Ramos (cell line): ENCODE data around the gene SINHCAF.

ENCODE experiments used
- in situ Hi-C: fragments of 300-500 bp; cut with MboI; formaldehyde crosslinking; loops from one replicate; pipeline ENCODE4 v1.14.3; 2022; ENCODE audit warnings: low sequenced_read_pairs; ENCODE audit not compliant: unreplicated experiment

SINHCAF gene

DNA sequence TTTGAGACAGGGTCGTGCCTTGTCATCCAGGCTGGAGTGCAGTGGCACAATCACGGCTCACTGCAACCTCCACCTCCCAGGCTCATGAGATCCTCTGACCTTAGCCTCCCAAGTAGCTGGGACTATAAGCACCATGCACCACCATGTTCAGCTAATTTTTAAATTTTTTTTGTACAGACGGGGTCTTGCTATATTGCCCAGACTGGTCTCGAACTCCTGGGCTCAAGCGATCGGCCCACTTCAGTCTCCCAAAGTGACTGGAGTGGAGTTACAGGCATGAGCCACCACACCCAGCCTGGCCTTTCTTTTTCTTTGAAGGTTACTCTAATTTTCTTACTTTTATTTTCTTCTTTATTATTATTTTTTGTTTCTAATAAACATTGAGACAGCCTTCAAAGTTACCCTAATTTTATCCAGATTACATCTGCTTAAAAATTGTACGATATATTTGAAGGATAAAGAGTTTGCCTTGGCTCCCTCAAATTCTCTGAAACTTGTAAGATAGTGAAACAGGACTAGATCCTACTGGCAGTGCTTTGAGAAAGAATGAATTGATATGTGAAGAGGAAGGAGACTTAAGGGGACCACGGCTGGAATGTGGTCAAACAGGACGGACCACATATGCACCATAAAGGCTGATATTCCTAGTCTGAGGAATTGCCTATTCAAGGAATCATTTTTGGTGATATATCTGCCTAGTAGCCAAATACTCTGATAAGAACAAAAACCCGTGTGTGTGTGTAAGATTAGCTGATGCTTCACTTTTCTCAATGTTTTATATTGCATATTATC, 14.1 kb upstream of the SINHCAF start:
- in situ Hi-C loops, result no loop called here

DNA sequence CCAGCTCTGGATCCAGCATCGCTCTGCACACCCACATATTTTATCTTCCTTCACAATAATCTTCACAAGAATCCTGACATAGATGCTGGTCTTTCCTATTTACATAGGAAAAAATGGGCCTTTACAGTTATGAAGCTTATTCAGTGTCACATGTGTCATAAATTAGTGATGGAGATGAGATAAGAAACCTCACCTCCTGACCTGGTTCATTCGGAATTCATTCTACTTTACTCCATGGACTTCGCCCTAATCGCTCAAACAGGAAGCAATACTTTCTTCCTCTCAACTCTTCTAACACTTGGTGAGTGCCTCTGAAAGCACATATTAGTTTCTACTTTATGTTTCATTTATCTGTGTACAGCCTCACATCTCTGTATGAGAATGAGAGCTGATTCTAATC, 12.0 kb upstream of the SINHCAF start:
- in situ Hi-C loops, result no loop called here

GRCh38 chr12:31331242-31331641, 5.3 kb upstream of the SINHCAF start:
- in situ Hi-C loops, result no loop called here

GRCh38 chr12:31326736-31327659, 1.0 kb upstream of the SINHCAF start:
- in situ Hi-C loops, result no loop called here

DNA sequence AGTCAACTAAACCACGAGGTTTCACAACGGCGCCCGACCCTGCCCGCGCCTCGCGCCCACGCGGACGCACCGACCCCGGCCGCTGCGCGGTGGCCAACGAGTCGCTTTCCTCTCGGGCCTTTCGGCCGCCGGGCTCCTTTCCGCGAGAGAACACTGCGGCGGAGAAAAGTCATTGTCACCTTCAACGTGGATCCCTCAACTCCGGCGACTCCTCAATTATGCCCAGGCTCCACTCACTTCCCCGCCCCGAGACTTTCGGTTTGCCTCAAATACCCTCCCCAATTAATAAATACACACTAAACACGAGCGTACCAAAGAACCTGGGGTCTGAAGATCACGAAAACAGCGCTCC, 450 bp downstream of the SINHCAF start:
- in situ Hi-C loops, result no loop called here

DNA sequence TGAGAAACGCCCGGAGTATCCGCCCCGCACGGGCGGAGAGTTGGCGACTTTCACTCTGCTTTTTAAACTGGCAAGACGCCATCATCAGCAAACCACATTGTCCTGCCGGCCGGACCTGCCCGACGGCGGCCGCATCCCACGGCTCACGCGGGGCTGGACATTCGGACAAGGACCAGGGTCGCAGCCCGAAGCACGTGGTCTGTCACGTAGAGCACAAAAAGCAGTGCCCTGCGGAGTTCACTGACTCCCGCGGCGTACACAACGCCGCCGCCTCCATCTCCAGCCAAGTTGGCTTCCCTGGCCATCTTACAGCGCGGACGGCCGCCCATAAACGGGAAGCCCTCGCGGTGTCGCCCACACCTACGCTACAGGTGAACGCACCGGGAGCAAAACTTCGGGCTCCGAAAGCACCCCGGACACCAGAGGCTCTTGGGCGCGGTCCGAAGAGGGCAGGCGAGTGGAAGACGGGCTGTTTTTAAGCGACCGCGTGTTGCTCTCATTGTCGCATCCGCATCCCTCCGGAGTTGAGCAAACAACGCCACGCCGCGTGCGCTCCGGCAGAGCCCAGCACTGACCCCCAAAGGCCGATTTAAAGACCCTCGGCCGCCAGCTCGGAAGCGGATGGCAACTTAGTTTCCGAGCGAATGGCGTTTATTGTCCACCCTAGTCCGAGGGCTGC, 966 bp downstream of the SINHCAF start:
- in situ Hi-C loops, result no loop called here

GRCh38 chr12:31324116-31324844, 1.7 kb downstream of the SINHCAF start:
- in situ Hi-C loops, result no loop called here

GRCh38 chr12:31323391-31324115, 2.4 kb downstream of the SINHCAF start:
- in situ Hi-C loops, result no loop called here

- in situ Hi-C loops, result no loop called here
Measured at GRCh38 chr12:31322801-31323207, 3.1 kb downstream of the SINHCAF start.

- in situ Hi-C loops, result no loop called here
Measured at GRCh38 chr12:31321897-31322228, 4.1 kb downstream of the SINHCAF start.

GRCh38 chr12:31321186-31321896, 4.6 kb downstream of the SINHCAF start:
- in situ Hi-C loops, result no loop called here

DNA sequence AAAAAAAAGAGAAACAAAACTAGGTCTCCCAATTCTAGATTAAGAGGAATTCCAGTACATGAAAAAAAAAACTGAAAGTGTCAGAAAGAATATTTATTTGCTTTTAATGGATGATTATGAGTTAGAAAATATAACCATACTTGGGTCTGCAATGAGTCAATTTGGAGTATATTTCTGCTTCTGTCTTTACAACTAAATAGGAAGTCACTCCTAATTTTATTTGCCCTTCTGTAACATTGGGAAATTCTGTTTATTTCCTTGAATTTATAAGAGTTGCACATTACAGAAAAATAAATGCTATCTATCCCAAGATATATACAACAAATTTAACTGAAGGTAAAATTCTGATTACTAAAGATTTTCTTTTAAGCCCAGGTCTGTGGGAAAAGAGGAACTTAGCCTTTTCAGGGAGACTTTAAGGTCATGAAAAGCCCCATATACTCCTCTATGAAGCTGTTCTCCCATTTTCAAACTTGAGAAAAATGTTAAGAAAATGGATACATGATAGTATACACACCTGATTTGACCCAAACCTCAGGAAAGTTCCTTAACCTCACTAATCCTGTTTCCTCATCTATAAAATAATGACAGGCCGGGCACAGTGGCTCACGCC, 7.2 kb downstream of the SINHCAF start:
- in situ Hi-C loops, result no loop called here

GRCh38 chr12:31317471-31318395, 8.2 kb downstream of the SINHCAF start:
- in situ Hi-C loops, result no loop called here

DNA sequence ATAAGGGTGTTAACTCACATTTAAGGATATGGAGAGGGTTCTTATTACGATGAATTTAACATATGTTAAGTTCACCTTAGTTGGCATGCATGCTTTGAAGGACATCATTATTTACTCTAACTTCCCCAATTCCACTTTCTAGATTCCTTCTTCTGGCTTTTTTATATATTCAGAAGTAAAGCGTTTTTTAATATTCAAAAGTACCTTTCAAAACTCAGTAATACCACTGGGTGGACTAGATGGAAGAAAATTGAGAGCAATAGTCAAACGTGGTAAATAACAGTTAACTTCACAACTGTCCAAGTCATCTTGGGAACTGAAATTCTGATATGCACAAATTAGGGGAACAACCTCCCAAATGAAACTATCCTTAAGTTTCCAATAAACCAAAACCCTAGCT, 9.1 kb downstream of the SINHCAF start:
- in situ Hi-C loops, result no loop called here

DNA sequence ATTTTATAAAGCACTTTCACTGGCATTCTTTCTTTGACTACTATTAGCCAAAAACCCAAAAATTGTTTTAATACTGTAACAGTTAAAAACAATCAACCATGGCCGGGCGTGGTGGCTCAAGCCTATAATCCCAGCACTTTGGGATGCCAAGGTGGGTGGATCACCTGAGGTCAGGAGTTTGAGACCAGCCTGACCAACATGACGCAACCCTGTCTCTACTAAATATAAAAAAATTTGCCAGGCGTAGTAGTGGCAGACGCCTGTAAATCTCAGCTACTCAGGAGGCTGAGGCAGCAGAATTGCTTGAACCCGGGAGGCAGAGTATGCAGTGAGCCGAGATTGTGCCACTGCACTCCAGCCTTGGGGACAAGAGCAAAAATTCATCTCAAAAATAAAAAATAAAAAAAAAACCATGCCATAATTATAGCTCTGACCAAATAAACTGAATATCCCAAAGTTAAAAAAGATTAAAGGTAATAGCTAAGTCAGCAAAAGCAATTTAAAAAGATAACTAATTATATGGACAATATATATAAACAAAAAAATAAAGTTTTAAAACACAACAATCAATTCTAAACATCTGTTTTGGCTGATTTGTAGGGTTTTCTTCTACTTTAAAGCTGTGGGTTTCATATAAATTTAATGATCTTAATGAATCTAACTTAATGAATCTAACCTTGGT, 10.0 kb downstream of the SINHCAF start:
- in situ Hi-C loops, result no loop called here

DNA sequence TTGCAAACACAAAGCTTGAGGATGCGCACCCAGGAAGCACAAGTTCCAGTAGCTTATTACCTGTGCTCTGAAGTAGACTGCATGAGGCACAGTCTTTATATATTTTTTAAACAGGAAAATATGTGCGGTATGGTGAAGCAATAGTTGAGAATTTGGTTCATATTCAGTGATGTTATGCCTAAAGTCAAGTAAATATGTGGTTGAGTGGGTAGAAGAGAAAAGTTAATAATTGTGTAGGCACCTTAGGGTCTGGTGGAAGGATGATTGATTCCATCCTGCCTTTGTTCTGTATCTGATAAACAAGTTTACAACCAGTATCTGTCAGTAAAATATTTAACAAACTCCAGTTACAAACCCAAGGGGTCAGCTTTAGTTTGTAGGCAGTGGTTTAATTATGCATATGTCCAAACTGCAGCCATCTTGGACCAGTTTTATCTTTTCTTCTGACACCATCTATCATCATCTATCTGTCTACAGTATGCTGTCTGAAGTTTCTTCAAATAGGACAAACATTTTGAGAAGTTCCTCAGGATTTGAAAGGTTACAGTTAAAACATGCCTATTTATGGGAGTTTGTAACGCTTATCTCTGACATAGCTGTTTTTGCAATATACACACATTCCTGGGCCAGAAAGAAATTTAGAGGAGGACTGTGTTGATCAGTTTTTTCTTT, 10.8 kb downstream of the SINHCAF start:
- in situ Hi-C loops, result no loop called here

- in situ Hi-C loops, result no loop called here
Measured at GRCh38 chr12:31312431-31312830, 13.5 kb downstream of the SINHCAF start.
